Activated gamma-delta T cell treated with anti-CD3 and anti-CD28 coated beads, Interleukin-2, amount 50 U/mL, for 16 hours (primary cell): ENCODE results near the gene USF1.
A peak's percentile ranks its signal among the peaks of the same experiment; 100 is the strongest.
"Not testable (repeated sequence)": the region's sequence is repeated elsewhere in the genome, so short reads cannot be mapped to it uniquely, and the experiment has no call there.

Experiments used
- DNase-seq: peaks from one replicate; pipeline ENCODE4 v3.0.0-alpha.2; 2020; ENCODE audit warnings: low read depth

The USF1 gene

DNA sequence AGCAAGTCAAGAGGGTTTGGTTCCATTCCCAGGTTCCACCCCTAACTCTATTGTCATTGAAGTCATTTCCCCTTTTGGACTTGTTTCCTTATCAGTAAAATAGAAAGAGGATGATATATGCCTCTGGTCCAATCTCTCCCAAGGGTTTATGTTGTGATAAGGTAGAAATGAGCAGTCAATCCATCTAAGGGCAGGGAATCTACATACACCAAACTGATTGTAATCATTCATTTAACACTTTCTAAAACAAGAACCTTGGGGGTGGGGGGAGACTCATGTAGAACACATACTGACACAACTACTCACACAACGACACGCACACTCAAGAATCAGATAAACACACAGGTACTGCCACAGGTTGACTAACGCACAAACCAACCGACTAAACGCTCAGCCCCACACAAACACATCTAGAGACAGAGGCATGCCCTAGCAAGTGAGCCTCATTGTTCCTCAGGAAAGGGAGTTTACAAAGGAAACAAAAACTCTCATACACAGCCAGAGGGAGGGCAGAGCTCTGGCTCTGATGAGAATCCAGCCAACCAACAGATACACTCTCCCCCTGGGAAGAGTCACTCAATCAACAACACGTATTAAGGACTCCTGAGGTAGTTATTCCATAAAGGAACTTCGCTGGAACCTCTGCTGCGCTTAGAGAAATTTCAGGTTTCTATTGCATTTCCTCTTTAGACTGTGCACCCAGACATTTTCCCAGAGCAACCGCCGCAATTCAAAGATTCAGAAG lies 25.9 kb downstream of the USF1 start:
- DNase-seq: no peak

GRCh38 chr1:161019111-161019660 lies 26.6 kb downstream of the USF1 start:
- not testable (repeated sequence) for DNase-seq

- DNase-seq: no peak
Observed at GRCh38 chr1:161018631-161018930, 27.2 kb downstream of the USF1 start.

DNA sequence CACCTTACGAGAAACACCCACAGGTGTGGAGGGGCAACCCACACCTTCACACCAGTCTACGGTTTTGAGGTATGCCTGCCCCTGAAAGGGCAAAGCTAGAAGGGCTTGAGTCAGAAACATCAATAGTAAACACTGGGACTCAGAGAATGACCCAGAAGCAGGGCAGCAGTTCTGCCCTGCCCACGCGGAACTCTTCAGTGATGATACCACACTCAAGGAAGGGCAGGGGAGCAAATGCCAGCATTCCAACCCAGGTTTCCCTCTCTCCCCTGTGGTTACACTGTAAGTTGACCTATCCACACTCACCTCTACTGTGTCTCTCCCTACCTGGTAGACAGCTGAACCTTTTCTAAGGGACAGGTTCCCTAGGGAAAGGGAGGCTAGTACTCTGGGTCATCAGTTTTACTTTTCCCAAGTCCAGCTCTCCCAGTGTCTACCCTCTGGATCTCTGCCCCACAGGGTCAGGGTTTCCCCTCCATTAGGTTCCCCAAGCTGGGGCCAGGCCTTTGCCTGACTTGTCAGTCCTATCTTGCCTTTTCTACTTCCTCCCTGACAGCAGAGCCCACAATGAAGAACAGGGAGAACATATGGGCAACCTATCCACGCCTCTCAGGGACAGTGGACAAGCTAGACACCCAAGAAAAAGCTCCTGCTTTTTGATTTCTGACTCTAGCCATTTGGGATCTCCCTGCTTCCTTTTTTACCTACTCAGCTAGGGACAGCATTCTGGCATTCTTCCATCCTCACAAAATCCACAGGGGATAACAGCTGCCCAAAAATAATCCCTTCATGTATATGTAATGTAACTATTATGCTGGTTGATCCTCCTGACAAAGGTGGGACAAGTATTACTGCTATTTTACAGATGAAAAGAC lies 27.8 kb downstream of the USF1 start:
- DNase-seq: no peak

- DNase-seq: not testable (repeated sequence)
Observed at GRCh38 chr1:161017181-161017580, 28.6 kb downstream of the USF1 start.

- DNase-seq: not testable (repeated sequence)
Observed at GRCh38 chr1:161016683-161017082, 29.1 kb downstream of the USF1 start.

DNA sequence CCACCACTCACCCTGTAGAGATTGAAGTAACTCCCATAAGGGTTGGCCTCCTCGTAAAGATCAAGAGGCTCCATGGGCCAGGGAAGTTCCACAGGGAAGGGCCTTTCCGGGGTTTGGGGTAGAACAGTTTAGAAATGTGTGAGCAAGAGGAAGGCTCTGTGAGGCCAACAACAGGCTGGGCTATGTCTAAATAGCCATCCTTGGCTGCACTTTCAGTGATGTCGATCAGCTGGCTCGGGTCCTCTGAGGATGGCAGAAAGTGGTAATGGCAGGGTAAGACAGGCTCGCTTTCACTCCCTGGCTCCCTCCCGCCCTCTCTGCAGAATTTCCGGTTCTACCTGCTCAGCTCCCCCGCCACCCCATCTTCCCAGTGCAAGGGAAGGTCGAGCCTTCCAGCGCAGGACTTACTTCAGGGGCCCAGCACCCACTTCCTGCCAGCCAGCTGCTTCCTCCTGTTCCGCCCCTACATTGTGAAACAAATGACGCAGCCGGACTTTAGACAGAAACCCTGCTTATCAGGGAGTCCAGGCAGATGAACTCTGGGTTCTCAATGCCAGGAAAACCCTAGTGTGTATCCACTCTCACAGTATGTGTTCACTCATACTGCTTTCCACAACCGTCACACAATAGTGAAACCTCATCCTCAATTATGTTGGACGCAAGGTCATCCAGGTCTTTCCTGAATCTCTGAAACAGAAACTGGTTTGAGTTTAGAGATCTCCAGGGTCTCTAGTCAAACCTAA lies 32.1 kb downstream of the USF1 start:
- peak; percentile 39 for DNase-seq

DNA sequence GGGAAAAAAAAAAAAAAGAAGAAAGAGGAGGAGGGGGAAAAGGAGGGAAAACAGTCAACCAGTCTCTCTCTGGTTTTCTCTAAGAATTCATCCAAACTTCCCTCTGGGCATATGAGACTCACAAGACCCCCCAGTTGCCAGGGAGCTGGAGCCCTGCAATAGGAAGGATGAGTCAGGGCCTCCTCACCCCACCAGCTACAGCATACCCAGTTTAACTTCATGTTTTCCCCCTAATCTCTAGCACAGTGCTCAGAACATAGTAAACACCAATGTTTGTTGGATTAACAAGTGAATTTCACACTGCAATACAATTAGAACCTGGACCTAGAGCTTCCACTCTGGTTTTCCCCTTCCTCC lies 32.7 kb downstream of the USF1 start:
- no peak for DNase-seq

DNA sequence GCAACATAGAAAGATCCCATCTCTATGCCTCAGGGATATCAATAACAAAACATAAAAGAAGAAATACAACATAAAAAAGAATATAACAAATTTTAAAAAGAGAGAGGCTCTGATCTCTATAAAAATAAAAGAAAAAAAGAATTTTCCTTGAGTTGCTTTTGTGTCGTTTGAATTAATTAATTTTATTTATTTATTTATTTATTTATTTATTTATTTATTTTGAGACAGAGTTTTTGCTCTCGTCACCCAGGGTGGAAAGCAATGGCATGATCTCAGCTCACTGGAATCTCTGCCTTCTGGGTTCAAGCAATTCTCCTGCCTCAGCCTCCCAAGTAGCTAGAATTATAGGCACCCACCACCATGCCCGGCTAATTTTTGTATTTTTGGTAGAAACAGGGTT lies 33.4 kb downstream of the USF1 start:
- no peak for DNase-seq

GRCh38 chr1:161009602-161010211 lies 36.1 kb downstream of the USF1 start:
- no peak for DNase-seq

DNA sequence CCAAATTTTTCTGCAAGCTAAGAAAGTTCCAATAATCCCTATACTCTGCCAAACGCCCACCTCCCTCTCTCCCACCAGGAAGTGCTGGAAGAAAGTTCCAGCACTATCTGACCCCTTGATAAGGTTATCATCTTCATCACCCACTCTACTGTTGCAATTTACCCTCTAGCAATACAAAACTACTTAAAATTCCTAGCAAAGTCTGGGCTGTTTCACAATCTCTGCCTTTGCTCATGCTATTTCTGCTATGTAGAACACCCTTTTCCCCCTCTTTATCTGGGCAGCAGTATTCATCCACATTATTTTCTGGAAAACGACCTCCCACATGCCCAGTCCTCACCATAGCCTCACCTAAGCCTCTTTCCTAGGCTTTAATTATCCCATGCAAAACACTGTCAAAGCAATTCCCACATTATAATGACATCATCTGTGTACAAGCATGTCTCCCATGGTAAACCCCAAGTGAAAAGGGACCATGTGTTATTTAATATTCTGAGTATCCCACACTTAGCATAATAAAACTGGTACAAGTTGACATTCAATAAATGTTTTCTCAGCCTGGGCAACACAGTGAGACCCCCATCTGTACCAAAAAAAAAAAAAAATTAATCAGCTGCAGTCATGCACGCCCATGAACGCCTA lies 36.8 kb downstream of the USF1 start:
- DNase-seq: no peak

DNA sequence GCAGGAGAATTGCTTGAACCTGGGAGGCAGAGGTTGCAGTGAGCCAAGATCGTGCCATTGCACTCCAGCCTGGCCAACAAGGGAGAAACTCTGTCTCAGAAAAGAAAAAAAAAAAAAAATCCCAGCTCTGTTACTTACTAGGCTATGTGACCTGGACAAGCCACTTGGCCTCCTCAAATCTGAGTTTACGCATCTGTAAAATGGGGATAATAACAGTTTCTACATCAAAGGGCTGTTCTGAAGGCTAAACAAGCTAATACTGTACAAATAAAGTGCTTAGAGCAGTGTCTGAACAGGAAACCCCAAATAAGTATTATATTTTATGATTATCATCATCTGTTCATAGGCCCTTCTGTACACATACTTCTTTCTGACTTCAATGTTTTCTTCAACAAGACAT lies 38.4 kb downstream of the USF1 start:
- no peak for DNase-seq

DNA sequence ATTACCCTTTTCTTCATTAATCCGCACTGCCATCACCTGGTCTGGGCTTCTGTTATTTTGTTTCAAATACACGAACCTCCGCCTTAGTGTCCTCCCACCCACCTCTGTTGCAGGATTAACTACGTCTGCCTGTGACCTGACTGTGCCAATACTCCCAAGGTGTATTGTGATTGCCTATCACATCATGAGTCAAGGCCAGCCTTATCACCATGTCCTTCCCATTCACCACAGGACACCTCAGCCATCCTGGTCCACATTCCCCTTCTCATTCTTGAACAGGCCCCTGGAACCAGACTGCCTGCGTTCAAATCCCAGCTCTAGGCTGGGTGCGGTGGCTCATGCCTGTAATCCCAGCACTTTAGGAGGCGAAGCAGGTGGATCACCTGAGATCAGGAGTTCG lies 39.2 kb downstream of the USF1 start:
- no peak for DNase-seq

GRCh38 chr1:161001525-161001924 lies 44.3 kb downstream of the USF1 start:
- no peak for DNase-seq

- no peak for DNase-seq
Observed at GRCh38 chr1:161000736-161001480, 44.9 kb downstream of the USF1 start.

DNA sequence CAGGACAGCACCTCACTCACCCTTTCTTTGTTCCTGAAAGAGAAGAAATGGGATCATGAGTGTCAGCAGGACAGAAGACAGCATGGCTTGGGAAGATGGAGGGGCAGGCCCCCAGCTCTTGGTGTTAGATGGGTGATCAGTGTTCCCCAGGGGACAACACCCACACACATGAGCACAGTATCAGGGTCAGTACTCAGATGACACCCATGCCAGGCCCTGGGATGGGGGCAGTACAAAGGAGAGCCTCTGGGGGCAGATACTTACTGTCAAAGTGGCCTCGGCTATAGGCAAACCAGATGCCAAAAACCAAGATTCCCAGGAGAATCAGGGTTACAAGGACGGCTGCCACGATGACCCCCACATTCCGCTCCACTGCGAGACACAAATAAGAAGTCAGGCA lies 46.4 kb downstream of the USF1 start:
- no peak for DNase-seq

DNA sequence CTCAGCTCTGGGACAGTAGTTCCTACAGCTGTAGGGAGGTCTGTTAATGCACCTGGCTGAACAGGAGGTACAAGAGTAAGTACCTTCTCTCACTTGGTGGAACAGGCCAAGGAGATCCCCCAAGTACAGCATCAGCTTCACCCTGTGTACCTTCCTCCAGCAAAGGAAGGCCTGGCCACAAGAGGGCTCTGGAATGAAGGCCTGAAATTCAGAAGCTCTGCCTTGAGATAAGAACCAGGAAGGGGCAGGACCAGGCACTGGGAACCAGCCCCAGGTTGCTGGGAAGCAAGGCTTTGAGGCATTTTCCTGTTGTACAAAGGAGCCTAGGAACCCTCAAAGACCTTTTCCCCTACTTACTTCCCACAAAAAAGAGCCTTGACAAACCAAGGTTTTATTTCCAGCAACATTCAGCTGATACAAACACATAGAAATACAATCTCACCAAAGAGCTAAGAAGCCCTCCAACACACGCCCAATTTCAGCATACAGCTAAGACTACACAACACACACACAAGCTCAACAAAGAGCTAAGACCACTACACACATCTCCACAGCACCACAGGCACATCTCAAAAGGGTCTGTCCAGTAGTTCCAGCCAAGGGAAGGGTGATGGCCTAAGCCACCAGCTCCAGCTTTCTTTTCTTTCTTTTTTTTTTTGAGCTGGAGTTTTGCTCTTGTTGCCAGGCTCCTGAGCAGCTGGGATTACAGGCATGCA lies 48.3 kb downstream of the USF1 start:
- no peak for DNase-seq

DNA sequence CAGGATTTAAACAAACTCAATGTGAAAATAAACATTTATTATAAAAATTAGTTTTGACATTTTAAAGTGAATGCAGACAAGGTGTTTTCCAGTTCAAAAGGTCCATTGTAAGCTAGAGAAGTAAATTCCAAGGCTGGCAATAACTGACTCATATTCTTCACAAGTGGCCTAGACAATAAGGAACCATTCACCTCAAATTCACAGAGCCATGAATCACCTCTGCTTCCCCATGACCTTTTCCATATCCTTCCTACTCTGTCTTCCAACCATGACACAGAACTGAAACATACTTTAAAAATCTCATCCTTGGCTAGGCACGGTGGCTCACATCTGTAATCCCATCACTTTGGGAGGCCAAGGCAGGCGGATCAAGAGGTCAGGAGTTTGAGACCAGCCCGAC lies 49.6 kb downstream of the USF1 start:
- DNase-seq: no peak

- no peak for DNase-seq
Observed at GRCh38 chr1:160993544-160994193, 52.1 kb downstream of the USF1 start.

GRCh38 chr1:160992036-160992435 lies 53.7 kb downstream of the USF1 start:
- not testable (repeated sequence) for DNase-seq
